CD4-positive, alpha-beta T cell treated with Interleukin-10 for 1 hour (primary cell): ENCODE measurements around the gene EGLN2.
"Not testable (repeated sequence)": the region's sequence is repeated elsewhere in the genome, so short reads cannot be mapped to it uniquely, and the experiment has no call there.

Experiments used
- DNase-seq: peaks from one replicate; pipeline ENCODE4 v3.0.0-alpha.2; 2020

The EGLN2 gene

GRCh38 chr19:40819479-40820234 lies 20.7 kb downstream of the EGLN2 start:
- DNase-seq = peak; percentile 76

GRCh38 chr19:40822161-40822560 lies 23.2 kb downstream of the EGLN2 start:
- DNase-seq = no peak

- not testable (repeated sequence) for DNase-seq
Observed at GRCh38 chr19:40822704-40823553, 23.9 kb downstream of the EGLN2 start.

- DNase-seq = not testable (repeated sequence)
Observed at GRCh38 chr19:40824916-40825315, 25.9 kb downstream of the EGLN2 start.

- not testable (repeated sequence) for DNase-seq
Observed at GRCh38 chr19:40825460-40826095, 26.6 kb downstream of the EGLN2 start.

GRCh38 chr19:40826312-40826698 lies 27.3 kb downstream of the EGLN2 start:
- DNase-seq = not testable (repeated sequence)

GRCh38 chr19:40826699-40827385 lies 27.9 kb downstream of the EGLN2 start:
- DNase-seq = peak; percentile 87

- DNase-seq = no peak
Observed at GRCh38 chr19:40827386-40828247, 28.6 kb downstream of the EGLN2 start.

GRCh38 chr19:40829205-40829604 lies 30.2 kb downstream of the EGLN2 start:
- DNase-seq = no peak

GRCh38 chr19:40830741-40831140 lies 31.8 kb downstream of the EGLN2 start:
- not testable (repeated sequence) for DNase-seq

- DNase-seq = no peak
Observed at GRCh38 chr19:40831502-40832430, 32.8 kb downstream of the EGLN2 start.

GRCh38 chr19:40832431-40832790 lies 33.4 kb downstream of the EGLN2 start:
- not testable (repeated sequence) for DNase-seq

- DNase-seq = not testable (repeated sequence)
Observed at GRCh38 chr19:40833728-40834533, 34.9 kb downstream of the EGLN2 start.

- no peak for DNase-seq
Observed at GRCh38 chr19:40836754-40837429, 37.9 kb downstream of the EGLN2 start.

- DNase-seq = not testable (repeated sequence)
Observed at GRCh38 chr19:40838477-40838876, 39.5 kb downstream of the EGLN2 start.

GRCh38 chr19:40842012-40842411 lies 43.0 kb downstream of the EGLN2 start:
- not testable (repeated sequence) for DNase-seq

GRCh38 chr19:40842997-40843652 lies 44.1 kb downstream of the EGLN2 start:
- not testable (repeated sequence) for DNase-seq

- peak; percentile 89 for DNase-seq
Observed at GRCh38 chr19:40843653-40844052, 44.7 kb downstream of the EGLN2 start.

GRCh38 chr19:40846722-40847121 lies 47.7 kb downstream of the EGLN2 start:
- DNase-seq = not testable (repeated sequence)
